Gastroesophageal sphincter (tissue), 3 donors: ENCODE data around the gene KCTD19.

Source experiments
- POLR2A ChIP-seq, 2 donors: fragments of 450-650 bp; IDR thresholded peaks; one replicate each; pipeline ENCODE4 v1.6.1; 2017; ENCODE audit warnings: antibody characterized with exemption in 2 of 2, mild to moderate bottlenecking in 2 of 2, moderate library complexity in 1 of 2
- POLR2AphosphoS5 ChIP-seq: sonication (generic); formaldehyde crosslinking; IDR thresholded peaks from one replicate; pipeline ENCODE4 v1.6.1; 2017; ENCODE audit warnings: antibody characterized with exemption
- TF ChIP-seq, protein P1 (sequence below), 4 experiments: fragments of 200-600 bp in 2 of 4; fragments of 450-650 bp in 2 of 4; sonication (generic) in 1 of 4; IDR thresholded peaks; one replicate each; pipeline ENCODE4 v1.5.1; 2017 to 2019; ENCODE audit warnings: antibody characterized with exemption in 4 of 4, mild to moderate bottlenecking in 2 of 4, moderate library complexity in 2 of 4

DNA sequence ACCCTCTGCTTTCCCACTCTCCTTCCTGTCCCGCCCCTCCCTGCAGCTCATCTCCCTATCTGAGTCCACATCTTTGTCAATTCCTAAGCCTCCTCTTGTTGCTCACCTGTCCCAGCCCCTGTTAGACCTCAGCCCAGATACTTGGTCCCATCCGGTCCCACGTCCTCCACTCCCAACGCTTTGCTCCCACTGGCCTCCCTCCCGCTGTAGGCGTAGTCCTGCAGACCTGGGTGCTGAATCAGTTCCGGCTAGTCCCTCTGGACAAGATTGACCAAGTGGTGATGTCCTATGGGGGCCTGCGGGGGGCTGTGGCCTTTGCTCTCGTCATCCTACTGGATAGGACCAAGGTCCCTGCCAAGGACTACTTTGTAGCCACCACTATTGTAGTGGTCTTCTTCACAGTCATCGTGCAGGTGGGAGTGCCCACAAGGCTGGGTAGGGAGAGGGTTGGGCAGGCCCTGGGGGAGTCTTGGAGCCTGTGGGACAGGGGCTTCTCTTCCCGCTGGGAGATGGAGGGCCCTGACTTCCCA is 69.8 kb downstream of the KCTD19 start:
- TF ChIP-seq, protein P1, sequence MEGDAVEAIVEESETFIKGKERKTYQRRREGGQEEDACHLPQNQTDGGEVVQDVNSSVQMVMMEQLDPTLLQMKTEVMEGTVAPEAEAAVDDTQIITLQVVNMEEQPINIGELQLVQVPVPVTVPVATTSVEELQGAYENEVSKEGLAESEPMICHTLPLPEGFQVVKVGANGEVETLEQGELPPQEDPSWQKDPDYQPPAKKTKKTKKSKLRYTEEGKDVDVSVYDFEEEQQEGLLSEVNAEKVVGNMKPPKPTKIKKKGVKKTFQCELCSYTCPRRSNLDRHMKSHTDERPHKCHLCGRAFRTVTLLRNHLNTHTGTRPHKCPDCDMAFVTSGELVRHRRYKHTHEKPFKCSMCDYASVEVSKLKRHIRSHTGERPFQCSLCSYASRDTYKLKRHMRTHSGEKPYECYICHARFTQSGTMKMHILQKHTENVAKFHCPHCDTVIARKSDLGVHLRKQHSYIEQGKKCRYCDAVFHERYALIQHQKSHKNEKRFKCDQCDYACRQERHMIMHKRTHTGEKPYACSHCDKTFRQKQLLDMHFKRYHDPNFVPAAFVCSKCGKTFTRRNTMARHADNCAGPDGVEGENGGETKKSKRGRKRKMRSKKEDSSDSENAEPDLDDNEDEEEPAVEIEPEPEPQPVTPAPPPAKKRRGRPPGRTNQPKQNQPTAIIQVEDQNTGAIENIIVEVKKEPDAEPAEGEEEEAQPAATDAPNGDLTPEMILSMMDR (IDR thresholded peaks at IDR 0.05), result no peak
- TF ChIP-seq POLR2AphosphoS5 (no peak), POLR2A (IDR thresholded peaks at IDR 0.05) (no peak)
